ENCODE measurements around the gene PCDH19.

DNA sequence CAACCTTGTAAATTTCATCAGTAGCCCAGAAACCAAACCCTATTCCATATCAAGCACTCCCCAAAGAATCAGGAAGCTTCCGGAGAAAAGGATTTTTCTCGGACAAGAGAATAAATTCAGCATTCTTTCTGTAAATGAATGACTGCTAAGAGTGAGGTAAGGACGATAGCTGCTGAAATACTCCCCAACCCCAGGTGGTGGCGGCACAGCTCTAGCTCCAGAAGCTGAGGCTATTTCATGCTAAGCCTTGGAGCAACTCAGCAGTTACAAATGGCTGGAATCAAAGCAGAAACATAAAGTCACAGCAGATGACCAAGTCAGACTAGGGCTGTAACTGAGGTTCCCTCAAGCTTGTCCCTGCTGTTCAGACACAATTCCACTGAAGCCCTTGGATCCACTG is 13.9 kb upstream of the PCDH19 start:
- TF ChIP-seq, protein P1, sequence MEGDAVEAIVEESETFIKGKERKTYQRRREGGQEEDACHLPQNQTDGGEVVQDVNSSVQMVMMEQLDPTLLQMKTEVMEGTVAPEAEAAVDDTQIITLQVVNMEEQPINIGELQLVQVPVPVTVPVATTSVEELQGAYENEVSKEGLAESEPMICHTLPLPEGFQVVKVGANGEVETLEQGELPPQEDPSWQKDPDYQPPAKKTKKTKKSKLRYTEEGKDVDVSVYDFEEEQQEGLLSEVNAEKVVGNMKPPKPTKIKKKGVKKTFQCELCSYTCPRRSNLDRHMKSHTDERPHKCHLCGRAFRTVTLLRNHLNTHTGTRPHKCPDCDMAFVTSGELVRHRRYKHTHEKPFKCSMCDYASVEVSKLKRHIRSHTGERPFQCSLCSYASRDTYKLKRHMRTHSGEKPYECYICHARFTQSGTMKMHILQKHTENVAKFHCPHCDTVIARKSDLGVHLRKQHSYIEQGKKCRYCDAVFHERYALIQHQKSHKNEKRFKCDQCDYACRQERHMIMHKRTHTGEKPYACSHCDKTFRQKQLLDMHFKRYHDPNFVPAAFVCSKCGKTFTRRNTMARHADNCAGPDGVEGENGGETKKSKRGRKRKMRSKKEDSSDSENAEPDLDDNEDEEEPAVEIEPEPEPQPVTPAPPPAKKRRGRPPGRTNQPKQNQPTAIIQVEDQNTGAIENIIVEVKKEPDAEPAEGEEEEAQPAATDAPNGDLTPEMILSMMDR (IDR thresholded peaks at IDR 0.05; ENCODE audit: poor library complexity, severe bottlenecking) = no peak
- TF ChIP-seq, protein P2, sequence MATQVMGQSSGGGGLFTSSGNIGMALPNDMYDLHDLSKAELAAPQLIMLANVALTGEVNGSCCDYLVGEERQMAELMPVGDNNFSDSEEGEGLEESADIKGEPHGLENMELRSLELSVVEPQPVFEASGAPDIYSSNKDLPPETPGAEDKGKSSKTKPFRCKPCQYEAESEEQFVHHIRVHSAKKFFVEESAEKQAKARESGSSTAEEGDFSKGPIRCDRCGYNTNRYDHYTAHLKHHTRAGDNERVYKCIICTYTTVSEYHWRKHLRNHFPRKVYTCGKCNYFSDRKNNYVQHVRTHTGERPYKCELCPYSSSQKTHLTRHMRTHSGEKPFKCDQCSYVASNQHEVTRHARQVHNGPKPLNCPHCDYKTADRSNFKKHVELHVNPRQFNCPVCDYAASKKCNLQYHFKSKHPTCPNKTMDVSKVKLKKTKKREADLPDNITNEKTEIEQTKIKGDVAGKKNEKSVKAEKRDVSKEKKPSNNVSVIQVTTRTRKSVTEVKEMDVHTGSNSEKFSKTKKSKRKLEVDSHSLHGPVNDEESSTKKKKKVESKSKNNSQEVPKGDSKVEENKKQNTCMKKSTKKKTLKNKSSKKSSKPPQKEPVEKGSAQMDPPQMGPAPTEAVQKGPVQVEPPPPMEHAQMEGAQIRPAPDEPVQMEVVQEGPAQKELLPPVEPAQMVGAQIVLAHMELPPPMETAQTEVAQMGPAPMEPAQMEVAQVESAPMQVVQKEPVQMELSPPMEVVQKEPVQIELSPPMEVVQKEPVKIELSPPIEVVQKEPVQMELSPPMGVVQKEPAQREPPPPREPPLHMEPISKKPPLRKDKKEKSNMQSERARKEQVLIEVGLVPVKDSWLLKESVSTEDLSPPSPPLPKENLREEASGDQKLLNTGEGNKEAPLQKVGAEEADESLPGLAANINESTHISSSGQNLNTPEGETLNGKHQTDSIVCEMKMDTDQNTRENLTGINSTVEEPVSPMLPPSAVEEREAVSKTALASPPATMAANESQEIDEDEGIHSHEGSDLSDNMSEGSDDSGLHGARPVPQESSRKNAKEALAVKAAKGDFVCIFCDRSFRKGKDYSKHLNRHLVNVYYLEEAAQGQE (IDR thresholded peaks at IDR 0.05; ENCODE audit: borderline replicate concordance) = no peak
- TF ChIP-seq MXI1 (conservative IDR thresholded peaks at IDR 0.05; ENCODE audit: poor library complexity, severe bottlenecking) (no peak), EZH2 (IDR thresholded peaks at IDR 0.05; ENCODE audit: borderline replicate concordance, insufficient read depth, low read length, poor library complexity, severe bottlenecking) (no peak), SMC3 (conservative IDR thresholded peaks at IDR 0.05; ENCODE audit: poor library complexity) (no peak), TAF1 (IDR thresholded peaks at IDR 0.05; ENCODE audit: low read depth) (no peak), RAD21 (conservative IDR thresholded peaks at IDR 0.05) (no peak)

Measured in neural cell (in vitro differentiated cells).